NK-92 treated with Interleukin-12 subunit alpha and Interleukin-12 subunit beta, amount 100 ng/mL, for 24 hours (cell line): Measurements from ENCODE around the gene ANKRD37.

Source experiments
- DNase-seq: peaks from one replicate; lab custom pipeline; 2025; lab: John Stamatoyannopoulos, UW

The ANKRD37 gene

DNA sequence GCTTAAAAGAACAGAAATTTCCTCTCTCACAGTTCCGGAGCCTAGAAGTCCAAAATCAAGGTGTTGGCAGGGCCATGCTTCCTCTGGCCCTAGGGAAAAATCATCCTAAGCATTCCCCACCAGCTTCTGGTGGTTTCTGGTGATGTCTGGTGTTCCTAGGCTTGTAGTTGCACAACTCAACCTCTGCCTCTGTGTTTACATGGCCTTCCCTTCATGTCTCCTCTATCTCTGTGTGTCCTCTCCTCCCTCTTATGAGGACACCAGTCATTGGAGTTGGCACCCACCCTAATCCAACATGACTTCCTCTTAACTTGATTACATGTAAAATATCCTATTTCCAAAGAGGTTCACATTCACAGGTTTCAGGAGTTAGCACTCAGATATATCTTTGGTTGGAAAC lies 16.3 kb upstream of the ANKRD37 start:
- no peak for DNase-seq

DNA sequence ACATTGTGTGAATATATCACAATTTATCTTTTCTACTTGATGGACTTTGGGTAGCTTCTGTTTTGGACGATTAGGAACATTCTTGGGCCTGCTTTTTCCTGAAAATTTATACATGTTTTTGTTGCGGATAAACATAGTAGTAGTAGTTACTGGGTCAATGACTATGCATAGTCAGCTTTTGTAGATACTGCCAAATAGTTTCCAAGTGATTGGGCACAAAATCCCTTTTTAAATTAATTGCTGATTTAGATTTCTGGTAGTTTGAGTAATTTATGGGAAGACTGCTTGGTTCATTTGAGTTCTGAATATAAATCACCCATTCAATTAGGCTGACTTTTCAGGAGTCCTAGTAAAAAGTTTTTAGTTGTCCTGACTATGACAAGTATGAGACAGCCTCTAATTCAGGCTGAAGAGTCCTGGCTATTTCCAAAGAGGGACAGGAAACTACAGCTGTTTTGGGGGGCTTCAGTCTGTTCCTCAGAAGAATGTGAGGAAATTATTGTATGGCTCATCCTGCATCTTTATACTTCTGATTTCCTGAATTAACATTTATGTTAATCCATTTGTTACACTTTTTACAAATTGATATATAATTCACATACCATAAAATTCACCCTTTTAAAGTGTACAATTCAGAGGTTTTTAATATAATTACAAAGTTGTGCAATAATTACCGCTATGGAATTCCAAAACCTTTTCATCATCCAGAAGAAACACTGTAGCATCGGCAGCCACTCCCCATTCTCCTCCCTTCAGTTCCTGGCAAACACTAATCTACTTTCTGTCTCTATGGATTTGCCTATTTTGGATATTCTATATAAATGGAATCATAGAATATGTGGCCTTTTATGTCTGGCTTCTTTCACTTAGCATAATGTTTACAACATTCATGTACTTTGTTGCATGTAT lies 15.1 kb upstream of the ANKRD37 start:
- no peak for DNase-seq

DNA sequence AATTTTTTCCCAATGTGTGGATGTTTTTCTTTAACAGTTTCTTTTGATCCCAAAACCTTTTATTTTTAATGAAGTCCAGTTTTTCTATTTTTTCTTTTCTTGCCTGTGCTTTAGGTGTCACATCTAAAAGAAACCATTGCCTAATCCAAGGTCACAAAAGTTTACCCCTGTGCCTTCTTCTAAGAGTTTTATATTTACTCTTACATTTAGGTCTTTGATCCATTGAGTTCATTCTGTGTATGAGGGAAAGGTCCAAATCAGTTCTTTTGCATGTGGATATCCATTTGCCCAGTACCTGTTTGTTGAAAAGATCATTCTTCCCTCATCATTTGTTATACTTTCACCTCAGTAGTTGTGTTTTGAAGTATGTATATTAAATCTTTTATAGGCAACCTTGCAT lies 13.9 kb upstream of the ANKRD37 start:
- DNase-seq: no peak

- DNase-seq: no peak
These were observed 13.2 kb upstream of the ANKRD37 start for GRCh38 chr4:185383451-185383850.

GRCh38 chr4:185384061-185384460 lies 12.6 kb upstream of the ANKRD37 start:
- DNase-seq: no peak

GRCh38 chr4:185384930-185385331 lies 11.7 kb upstream of the ANKRD37 start:
- no peak for DNase-seq

GRCh38 chr4:185387957-185388356 lies 8.7 kb upstream of the ANKRD37 start:
- no peak for DNase-seq

GRCh38 chr4:185390941-185391340 lies 5.7 kb upstream of the ANKRD37 start:
- DNase-seq: no peak

- no peak for DNase-seq
These were observed 4.5 kb upstream of the ANKRD37 start for GRCh38 chr4:185392156-185392555.

DNA sequence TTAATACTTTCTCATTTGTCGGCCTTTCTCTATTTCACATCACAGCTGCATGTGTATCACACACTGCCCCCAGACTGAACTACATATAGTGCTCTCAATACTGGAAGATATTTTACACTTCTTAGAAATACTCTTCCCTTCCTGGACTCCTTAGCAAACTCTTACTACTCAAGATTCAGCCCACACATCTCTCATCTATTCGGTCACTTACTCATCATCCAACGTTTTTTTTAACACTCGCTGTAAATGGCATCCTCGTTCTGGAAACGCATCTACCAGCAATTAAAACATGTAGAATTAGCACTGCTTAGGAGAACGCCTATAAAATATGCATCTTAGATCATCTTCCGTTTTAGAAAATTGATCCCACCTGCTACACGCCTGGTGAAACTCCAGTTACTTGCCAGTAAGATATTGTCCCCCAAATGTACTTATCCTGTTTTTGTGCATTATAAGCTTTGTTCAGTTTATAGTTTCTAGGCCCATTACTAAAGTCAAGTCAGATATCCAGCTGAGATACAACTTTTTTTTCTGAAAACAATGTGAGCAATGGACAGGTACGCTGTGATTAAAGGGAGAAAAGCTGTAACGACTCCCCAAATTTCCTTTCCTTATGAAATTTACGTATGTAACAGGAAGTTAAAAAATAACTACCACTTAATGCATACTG lies 1.9 kb upstream of the ANKRD37 start:
- DNase-seq: no peak

- DNase-seq: no peak
These were observed 1.2 kb upstream of the ANKRD37 start, which contains the start of gene LRP2BP for GRCh38 chr4:185395238-185395955. TSS of gene LRP2BP (minus strand) at chr4:185395924. CDS start at chr4:185378186, 17,738 bp downstream.

DNA sequence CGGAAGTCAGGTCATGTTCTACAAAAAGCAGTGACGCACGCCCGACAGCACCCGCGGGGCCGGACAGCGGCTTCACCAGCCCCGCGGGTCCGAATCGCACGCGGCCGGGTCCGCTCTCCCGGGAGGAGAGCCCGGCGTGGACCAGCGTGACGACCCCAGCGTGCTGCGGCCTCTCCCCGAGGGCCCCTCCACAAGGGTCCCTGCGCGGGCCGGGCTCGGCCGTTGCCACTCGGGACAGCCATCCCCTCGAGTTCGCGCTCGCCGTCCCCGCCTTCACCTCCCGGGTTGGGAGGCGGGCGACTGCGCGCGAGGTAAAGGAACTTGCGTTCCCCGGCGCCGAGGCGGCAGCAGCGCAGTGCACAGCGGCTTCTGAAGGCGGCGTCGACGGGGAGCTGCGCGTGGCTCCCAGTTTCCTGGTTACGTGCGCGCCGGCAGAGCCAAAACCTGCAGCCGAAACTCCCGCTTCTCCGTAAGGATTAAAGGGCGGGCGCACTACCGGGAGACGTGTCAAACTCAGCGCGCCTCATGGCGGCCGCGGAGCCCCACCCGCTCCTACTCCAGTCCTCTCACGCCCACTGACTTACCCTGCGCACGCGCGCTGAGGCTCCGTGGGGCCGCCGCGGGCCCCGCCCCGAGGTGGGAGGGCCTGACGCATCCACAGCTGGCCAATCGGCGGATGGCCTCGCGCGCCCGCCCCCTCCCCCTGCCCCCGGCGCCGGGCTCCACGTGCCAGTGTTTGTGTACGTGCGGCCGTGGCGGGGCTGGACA lies 501 bp upstream of the ANKRD37 start:
- peak; percentile 91 for DNase-seq

GRCh38 chr4:185398618-185399017 lies 2.0 kb downstream of the ANKRD37 start:
- no peak for DNase-seq

- no peak for DNase-seq
These were observed 2.8 kb downstream of the ANKRD37 start for GRCh38 chr4:185399466-185399865.

DNA sequence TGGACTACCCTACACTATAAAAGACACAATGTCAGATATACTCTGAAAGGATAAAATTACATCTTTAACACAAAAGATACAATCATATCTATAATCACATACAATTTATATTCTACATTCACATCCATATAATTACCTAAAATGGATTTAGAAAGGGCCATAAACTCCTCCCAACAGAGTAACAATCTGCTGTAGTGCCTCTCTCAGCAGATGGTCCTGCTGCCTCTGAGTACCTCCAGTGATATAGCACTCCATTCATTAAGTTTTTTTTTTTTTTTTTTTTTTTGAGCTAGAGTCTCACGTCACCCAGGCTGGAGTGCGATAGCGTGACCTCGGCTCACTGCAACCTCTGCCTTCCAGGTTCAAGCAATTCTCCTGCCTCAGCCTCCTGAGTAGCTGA lies 7.4 kb downstream of the ANKRD37 start:
- no peak for DNase-seq

DNA sequence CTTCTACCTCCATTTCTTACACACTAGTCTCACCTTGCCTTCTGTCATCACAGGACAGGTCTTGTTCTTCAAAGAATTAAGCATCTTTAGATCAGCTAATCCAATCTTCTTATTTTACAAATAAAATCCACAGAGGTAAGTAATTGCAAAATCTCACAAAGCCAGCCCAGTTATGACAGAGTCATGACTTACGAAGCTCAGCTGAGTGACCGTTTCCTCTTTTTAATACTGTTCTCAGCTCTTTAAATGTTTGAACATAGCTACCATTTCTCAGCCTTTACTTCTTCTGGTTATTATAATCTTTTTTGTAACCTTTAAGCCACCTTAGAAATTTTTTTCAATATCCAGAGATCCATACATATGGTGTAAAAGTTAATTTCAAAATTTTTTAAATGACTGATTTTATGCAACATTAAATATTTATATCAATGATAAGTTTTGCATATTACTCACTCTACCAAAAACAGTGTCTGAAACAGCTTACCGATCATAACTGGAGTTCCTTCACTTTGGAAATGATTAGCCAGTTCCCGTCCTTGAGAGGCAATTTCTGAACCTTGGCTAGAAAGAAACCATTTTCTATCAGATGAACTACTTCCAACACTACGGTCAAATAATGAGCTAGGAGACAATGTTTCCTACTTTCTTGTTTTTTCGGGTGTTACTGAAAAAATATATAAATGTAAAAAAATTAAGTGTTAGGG lies 8.8 kb downstream of the ANKRD37 start:
- no peak for DNase-seq

DNA sequence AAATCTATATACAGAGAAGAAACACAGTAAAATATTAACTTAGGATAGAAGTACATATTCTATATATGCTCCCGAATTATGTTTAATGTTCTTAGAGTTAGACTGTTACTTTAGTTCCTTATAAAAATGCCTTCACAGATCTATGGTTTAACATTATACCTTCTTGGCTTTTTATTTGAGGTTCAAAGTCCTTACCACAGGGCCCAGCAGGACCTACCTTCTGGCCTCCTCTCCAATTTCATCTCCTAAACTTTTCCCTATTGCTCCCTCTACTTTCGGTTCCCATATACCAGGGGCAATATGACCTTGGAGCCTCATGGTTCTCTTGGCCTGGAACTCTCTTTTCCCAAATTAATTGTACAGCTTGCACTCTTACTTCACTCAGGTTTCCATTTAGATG lies 11.8 kb downstream of the ANKRD37 start:
- no peak for DNase-seq

- no peak for DNase-seq
These were observed 15.2 kb downstream of the ANKRD37 start for GRCh38 chr4:185411849-185412248.

GRCh38 chr4:185412412-185412811 lies 15.8 kb downstream of the ANKRD37 start:
- DNase-seq: no peak

GRCh38 chr4:185416955-185417354 lies 20.3 kb downstream of the ANKRD37 start:
- no peak for DNase-seq
